Naive thymus-derived CD4-positive, alpha-beta T cell (primary cell): Measurements from ENCODE around the gene LRRC8D. TPM values are rescaled to one million over a fixed set of nuclear protein-coding genes. Genes with fewer than 3 reads are reported as not detected.

Experiments used
- ATAC-seq: fragments of 150-1000 bp; cut with Tn5 transposase; 2 replicates; pipeline ENCODE4 v1.10.0; 2021; ENCODE audit warnings: mild to moderate bottlenecking, moderate library complexity
- CTCF ChIA-PET: fragments of 350-600 bp; sonication (Branson Sonifier 250); formaldehyde crosslinking; loops from one replicate; lab custom pipeline; 2021; ENCODE audit warnings: antibody characterized with exemption; lab: Charles Lee
- POLR2A ChIA-PET: fragments of 350-600 bp; sonication (Branson Sonifier 250); formaldehyde crosslinking; loops from one replicate; lab custom pipeline; 2021; ENCODE audit warnings: antibody characterized with exemption, inconsistent platforms; lab: Charles Lee
- DNase-seq, 9 donors: peaks; one replicate each; pipeline versions ENCODE4 v3.0.0 to v3.0.0-alpha.2; 2020 to 2022; ENCODE audit warnings: mixed read lengths in 1 of 9
- H3K27ac ChIP-seq: one replicate; pipeline ENCODE4 v1.7.0; 2013; ENCODE audit warnings: mild to moderate bottlenecking, low read depth, low read length, moderate library complexity
- H3K27me3 ChIP-seq, 2 donors: one replicate each; pipeline ENCODE4 v1.7.0; 2013; ENCODE audit warnings: low read length in 2 of 2, mild to moderate bottlenecking in 2 of 2, moderate library complexity in 2 of 2; ENCODE audit not compliant: control insufficient read depth in 2 of 2, insufficient read depth in 2 of 2
- H3K36me3 ChIP-seq, 3 experiments: 1 replicate in 2 of 3; 2 replicates in 1 of 3; pipeline ENCODE4 v1.7.0; 2013; ENCODE audit warnings: low read length in 3 of 3, mild to moderate bottlenecking in 3 of 3, moderate library complexity in 1 of 3; ENCODE audit not compliant: insufficient read depth in 3 of 3, control insufficient read depth in 2 of 3
- H3K4me1 ChIP-seq, 2 donors: one replicate each; pipeline ENCODE4 v1.7.0; 2013; ENCODE audit warnings: low read length in 2 of 2, mild to moderate bottlenecking in 2 of 2, moderate library complexity in 1 of 2; ENCODE audit not compliant: control insufficient read depth in 2 of 2, insufficient read depth in 2 of 2
- H3K4me3 ChIP-seq: 2 replicates; pipeline ENCODE4 v1.7.0; 2013; ENCODE audit warnings: mild to moderate bottlenecking, low read length
- H3K9me3 ChIP-seq, 3 experiments: 1 replicate in 2 of 3; 2 replicates in 1 of 3; pipeline ENCODE4 v1.7.0; 2013; ENCODE audit warnings: low read length in 3 of 3; ENCODE audit not compliant: control insufficient read depth in 2 of 3
- H3K27ac Mint-ChIP-seq, 9 donors: one replicate each; pipeline ENCODE4 v1.8.0; 2020 to 2022; ENCODE audit warnings: mixed read lengths in 9 of 9, mild to moderate bottlenecking in 8 of 9, moderate library complexity in 5 of 9, inconsistent platforms in 2 of 9
- H3K27me3 Mint-ChIP-seq, 5 donors: one replicate each; pipeline ENCODE4 v1.8.0; 2021 to 2022; ENCODE audit warnings: mixed read lengths in 5 of 5, mild to moderate bottlenecking in 1 of 5
- H3K36me3 Mint-ChIP-seq, 5 donors: one replicate each; pipeline ENCODE4 v1.8.0; 2020 to 2022; ENCODE audit warnings: mixed read lengths in 5 of 5, mild to moderate bottlenecking in 3 of 5, inconsistent platforms in 1 of 5
- H3K4me1 Mint-ChIP-seq, 7 donors: one replicate each; pipeline ENCODE4 v1.8.0; 2020 to 2022; ENCODE audit warnings: mixed read lengths in 7 of 7, mild to moderate bottlenecking in 3 of 7, inconsistent platforms in 1 of 7
- H3K4me3 Mint-ChIP-seq, 10 donors: one replicate each; pipeline ENCODE4 v1.8.0; 2020 to 2022; ENCODE audit warnings: mild to moderate bottlenecking in 10 of 10, mixed read lengths in 10 of 10, moderate library complexity in 6 of 10, inconsistent platforms in 2 of 10
- H3K9me3 Mint-ChIP-seq, 11 donors: one replicate each; pipeline ENCODE4 v1.8.0; 2020 to 2022; ENCODE audit warnings: mixed read lengths in 11 of 11, mild to moderate bottlenecking in 4 of 11, inconsistent platforms in 1 of 11, moderate library complexity in 1 of 11
- intact Hi-C, 2 donors: fragments of 100-400 bp; cut with micrococcal nuclease; formaldehyde crosslinking; loops; one replicate each; pipeline ENCODE4 v1.15.1; 2023
- polyA plus RNA-seq, 2 donors: library from polyadenylated mRNA; unstranded; fragments of 300-500 nt; fragmentation: Illumina TruSeq; gene quantifications; one replicate each; pipeline ENCODE4 v1.2.3, GENCODE V29; 2021
- total RNA-seq, 6 experiments: library from RNA in 5 of 6; stranded (reverse) in 5 of 6; gene quantifications; 1 replicate in 5 of 6; 2 replicates in 1 of 6; pipeline ENCODE4 v1.2.3 and lab custom pipeline; 2021 to 2026

The LRRC8D gene
- total and polyA plus RNA-seq, 7 experiments from 2014 or later = 21.1 to 65.7 (median 38.9) TPM

DNA sequence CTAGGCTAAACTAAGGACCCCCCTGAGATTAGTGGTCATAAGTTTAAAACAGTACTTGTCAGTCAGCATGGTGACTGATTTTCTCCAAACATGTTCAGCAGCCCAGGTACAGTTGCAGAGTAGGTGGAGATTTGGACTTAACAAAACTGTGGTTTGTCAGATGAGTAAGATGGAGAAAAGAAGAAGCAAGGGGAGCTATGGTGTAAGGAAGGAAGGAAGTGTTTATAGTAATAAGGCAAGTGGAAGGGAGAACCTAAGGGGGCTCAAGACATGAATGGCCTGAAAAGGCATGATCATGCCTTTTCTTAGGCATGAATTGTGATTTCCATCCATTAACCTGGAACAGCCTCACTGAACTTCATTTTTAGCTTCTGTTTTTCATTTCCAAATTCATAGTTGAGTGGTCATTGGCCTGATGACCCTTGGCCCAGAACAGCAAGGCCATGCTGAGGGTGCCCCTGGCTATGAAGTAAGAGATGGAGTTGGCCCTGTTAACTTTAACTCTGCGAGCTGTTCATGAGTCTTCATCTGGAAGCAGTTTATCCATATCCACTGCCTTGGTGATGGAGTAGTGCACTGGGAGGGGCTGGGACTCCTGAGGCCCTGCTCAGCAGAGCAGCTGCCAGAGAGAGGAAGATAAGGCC, 60.7 kb downstream of the LRRC8D start:
- Mint-ChIP-seq H3K27me3 (no peaks in the 10 kb centered on the region), H3K4me3 (no peak overlapping the region), H3K27ac (peak overlapping the region in 1 of 9 donors; percentile 3), H3K9me3 (peaks cover 0 to 14% (median 0%) of the 10 kb centered on the region in 11 donors), H3K4me1 (peaks cover 6 to 59% (median 36%) of the 10 kb centered on the region in 7 donors), H3K36me3 (peaks cover 10 to 51% (median 42%) of the 10 kb centered on the region in 5 donors)
- Histone ChIP-seq H3K4me1 (no peaks in the 10 kb centered on the region), H3K36me3 (no peaks in the 10 kb centered on the region), H3K4me3 (no peak overlapping the region), H3K9me3 (no peaks in the 10 kb centered on the region), H3K27ac (no peak overlapping the region), H3K27me3 (no peaks in the 10 kb centered on the region)
- DNase-seq (no peak), ATAC-seq (no peak)
- CTCF ChIA-PET = interaction anchor here (0.6 kb wide), 2 partner anchors 20 to 27 kb away, joined by 3 to 4 read pairs; no protein-coding TSS in a partner anchor
- POLR2A ChIA-PET = interaction anchor here (0.6 kb wide), 1 partner anchor 1110 kb away, joined by 3 read pairs; no protein-coding TSS in a partner anchor
- intact Hi-C loops = no loop called here

DNA sequence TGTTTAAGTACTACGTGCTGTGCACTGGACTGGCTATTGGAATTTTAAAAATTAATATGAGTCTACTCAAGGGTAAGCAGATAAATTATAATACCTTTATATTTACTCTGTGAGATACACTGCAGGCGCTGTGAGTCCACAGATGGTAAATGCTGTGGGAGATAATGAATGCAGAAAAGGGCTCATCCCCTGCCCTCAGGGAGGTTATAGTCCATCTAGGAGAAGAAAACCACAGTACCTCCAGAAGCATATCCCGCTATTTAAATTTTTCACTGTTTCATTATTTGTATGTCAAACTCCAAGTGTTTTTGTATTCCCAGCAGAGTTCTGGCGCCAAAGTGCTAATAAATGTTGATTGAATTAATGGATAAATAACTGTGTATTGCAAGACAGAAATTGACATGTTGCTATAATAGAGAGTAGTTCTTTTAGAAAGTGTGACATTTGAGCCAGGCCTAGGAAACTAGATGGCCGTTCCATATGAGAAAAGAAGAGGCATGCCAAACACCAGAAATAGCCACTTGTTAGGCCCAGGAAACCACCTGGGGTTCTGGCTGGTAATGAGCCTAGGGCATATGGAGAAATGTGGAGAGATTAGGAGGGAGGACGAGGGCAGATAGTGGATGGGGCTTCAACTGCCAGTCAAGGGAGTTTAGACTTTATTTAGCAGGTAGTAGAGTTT, 61.7 kb downstream of the LRRC8D start:
- Histone ChIP-seq H3K27ac (no peak overlapping the region), H3K27me3 (no peaks in the 10 kb centered on the region), H3K9me3 (no peaks in the 10 kb centered on the region), H3K36me3 (no peaks in the 10 kb centered on the region), H3K4me1 (no peaks in the 10 kb centered on the region), H3K4me3 (no peak overlapping the region)
- ChIA-PET CTCF (interaction anchor here (0.6 to 1.0 kb wide), 2 partner anchors 14 to 19 kb away, joined by 3 read pairs; no protein-coding TSS in a partner anchor), POLR2A (no interaction called here)
- H3K27me3 Mint-ChIP-seq = no peaks in the 10 kb centered on the region
- DNase-seq (no peak), ATAC-seq (no peak)
- H3K4me3 Mint-ChIP-seq = no peak overlapping the region
- no peak overlapping the region for H3K27ac Mint-ChIP-seq
- H3K36me3 Mint-ChIP-seq = peaks cover 10 to 53% (median 42%) of the 10 kb centered on the region in 5 donors
- peaks cover 0 to 14% (median 0%) of the 10 kb centered on the region in 11 donors for H3K9me3 Mint-ChIP-seq
- intact Hi-C loops = no loop called here
- peaks cover 6 to 54% (median 34%) of the 10 kb centered on the region in 7 donors for H3K4me1 Mint-ChIP-seq

GRCh38 chr1:89883030-89883379, 62.2 kb downstream of the LRRC8D start:
- no peak overlapping the region for H3K27ac ChIP-seq
- Mint-ChIP-seq H3K36me3 (peaks cover 10 to 57% (median 42%) of the 10 kb centered on the region in 5 donors), H3K27me3 (no peaks in the 10 kb centered on the region), H3K4me3 (no peak overlapping the region), H3K27ac (no peak overlapping the region), H3K9me3 (peaks cover 0 to 14% (median 0%) of the 10 kb centered on the region in 11 donors), H3K4me1 (peaks cover 6 to 51% (median 30%) of the 10 kb centered on the region in 7 donors)
- H3K9me3 ChIP-seq = no peaks in the 10 kb centered on the region
- ATAC-seq (no peak), DNase-seq (no peak)
- H3K4me3 ChIP-seq = no peak overlapping the region
- intact Hi-C loops = no loop called here
- CTCF ChIA-PET = interaction anchor here (1.0 kb wide), 1 partner anchor 15 kb away, joined by 3 read pairs; no protein-coding TSS in a partner anchor
- no peaks in the 10 kb centered on the region for H3K27me3 ChIP-seq
- H3K4me1 ChIP-seq = no peaks in the 10 kb centered on the region
- POLR2A ChIA-PET = no interaction called here
- no peaks in the 10 kb centered on the region for H3K36me3 ChIP-seq

GRCh38 chr1:89884718-89885596, 64.1 kb downstream of the LRRC8D start:
- Histone ChIP-seq H3K27ac (no peak overlapping the region), H3K4me3 (no peak overlapping the region), H3K4me1 (no peaks in the 10 kb centered on the region), H3K27me3 (no peaks in the 10 kb centered on the region), H3K9me3 (no peaks in the 10 kb centered on the region), H3K36me3 (no peaks in the 10 kb centered on the region)
- Mint-ChIP-seq H3K36me3 (peaks cover 6 to 48% (median 35%) of the 10 kb centered on the region in 5 donors), H3K9me3 (peaks cover 0 to 9% (median 0%) of the 10 kb centered on the region in 11 donors), H3K27ac (peak overlapping the region in 1 of 9 donors; percentile 7), H3K4me1 (peaks cover 6 to 48% (median 24%) of the 10 kb centered on the region in 7 donors), H3K27me3 (no peaks in the 10 kb centered on the region), H3K4me3 (no peak overlapping the region)
- ATAC-seq = no peak
- CTCF ChIA-PET = no interaction called here
- POLR2A ChIA-PET = interaction anchor here (1.0 kb wide), 1 partner anchor 12 kb away, joined by 3 read pairs; no protein-coding TSS in a partner anchor
- no peak for DNase-seq
- intact Hi-C loops = no loop called here

DNA sequence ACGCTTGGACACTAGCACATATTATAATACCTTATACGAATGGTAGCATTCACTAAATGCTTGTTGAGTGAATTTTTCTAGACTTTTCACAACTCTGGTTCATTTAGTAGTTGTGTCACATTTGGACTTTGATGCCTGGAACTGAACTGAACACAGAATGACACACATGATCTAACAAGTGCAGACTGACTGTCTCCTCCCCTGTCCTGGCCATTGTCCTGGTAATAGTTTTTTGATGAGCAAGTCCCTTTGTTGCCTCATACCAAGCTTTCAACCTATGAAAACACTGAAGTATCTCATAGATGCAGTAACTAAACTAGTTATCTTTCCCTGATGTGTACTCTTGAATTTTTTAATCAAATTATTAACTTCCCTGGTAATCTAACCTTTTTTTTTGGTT, 66.4 kb downstream of the LRRC8D start:
- Mint-ChIP-seq H3K4me1 (peaks cover 15 to 50% (median 35%) of the 10 kb centered on the region in 7 donors), H3K4me3 (no peak overlapping the region), H3K36me3 (peaks cover 0 to 51% (median 26%) of the 10 kb centered on the region in 5 donors), H3K9me3 (no peaks in the 10 kb centered on the region), H3K27ac (no peak overlapping the region), H3K27me3 (no peaks in the 10 kb centered on the region)
- DNase-seq (no peak), ATAC-seq (no peak)
- Histone ChIP-seq H3K27ac (no peak overlapping the region), H3K27me3 (no peaks in the 10 kb centered on the region), H3K9me3 (no peaks in the 10 kb centered on the region), H3K4me1 (no peaks in the 10 kb centered on the region), H3K4me3 (no peak overlapping the region), H3K36me3 (peaks cover 0 to 3% (median 0%) of the 10 kb centered on the region in 3 experiments)
- CTCF ChIA-PET = no interaction called here
- intact Hi-C loops = loop anchor here in 1 of 2 donors (2.0 kb wide), 1 partner anchor 16 kb away; no protein-coding TSS in a partner anchor
- POLR2A ChIA-PET = no interaction called here

DNA sequence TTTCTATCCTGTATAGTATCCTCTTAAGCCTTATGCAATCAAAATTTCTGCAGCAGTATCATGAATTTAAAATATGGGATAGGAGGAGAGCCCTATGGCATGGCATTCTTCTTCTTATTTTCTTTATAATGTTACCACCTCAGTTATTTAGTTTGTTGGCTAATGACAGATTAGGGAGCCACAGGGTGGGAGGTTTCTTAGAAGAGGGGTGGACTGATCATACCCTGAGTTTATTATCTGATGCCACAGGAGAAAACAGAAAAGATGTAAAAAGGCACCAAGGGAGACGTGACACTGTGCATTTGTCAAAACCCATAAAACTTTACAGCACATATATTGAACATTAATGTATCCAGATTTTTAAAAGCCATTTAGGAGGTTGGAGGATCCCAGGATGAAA, 66.9 kb downstream of the LRRC8D start:
- intact Hi-C loops = loop anchor here in 1 of 2 donors (1.0 to 2.0 kb wide), 2 partner anchors 17 to 42 kb away; no protein-coding TSS in a partner anchor
- H3K36me3 ChIP-seq = peaks cover 0 to 3% (median 0%) of the 10 kb centered on the region in 3 experiments
- H3K4me3 ChIP-seq = no peak overlapping the region
- peaks cover 15 to 47% (median 32%) of the 10 kb centered on the region in 7 donors for H3K4me1 Mint-ChIP-seq
- no peaks in the 10 kb centered on the region for H3K9me3 Mint-ChIP-seq
- ChIA-PET POLR2A (no interaction called here), CTCF (no interaction called here)
- H3K27me3 Mint-ChIP-seq = no peaks in the 10 kb centered on the region
- no peak overlapping the region for H3K27ac ChIP-seq
- DNase-seq (no peak), ATAC-seq (no peak)
- no peak overlapping the region for H3K4me3 Mint-ChIP-seq
- H3K36me3 Mint-ChIP-seq = peaks cover 0 to 52% (median 22%) of the 10 kb centered on the region in 5 donors
- H3K27me3 ChIP-seq = no peaks in the 10 kb centered on the region
- no peaks in the 10 kb centered on the region for H3K9me3 ChIP-seq
- H3K27ac Mint-ChIP-seq = no peak overlapping the region
- H3K4me1 ChIP-seq = no peaks in the 10 kb centered on the region
